Measurements from ENCODE around the gene SH3BGRL2. TPM values are rescaled to one million over a fixed set of nuclear protein-coding genes. Genes with fewer than 3 reads are reported as not detected.

SH3BGRL2 gene
- total RNA-seq, 3 donors from 2014 or later: 63.2 to 158 (median 127) TPM

- H3K4me3 ChIP-seq: no peak overlapping the region
- no peaks in the 10 kb centered on the region for H3K4me1 ChIP-seq (ENCODE audit: low read depth)
- intact Hi-C loops (cut with DNase I, micrococcal nuclease): loop anchor here in 1 of 2 donors (10.0 kb wide), 1 partner anchor 128 kb away; no protein-coding TSS in a partner anchor
- DNase-seq (no peak), ATAC-seq (no peak)
- no peaks in the 10 kb centered on the region for H3K36me3 ChIP-seq (ENCODE audit: low read depth)
- no peak for TF ChIP-seq CTCF (IDR thresholded peaks at IDR 0.05)
- no peaks in the 10 kb centered on the region for H3K9me3 ChIP-seq
Measured at GRCh38 chr6:79702691-79703090, 71.6 kb downstream of the SH3BGRL2 start.

- no peaks in the 10 kb centered on the region for H3K36me3 ChIP-seq (ENCODE audit: low read depth)
- H3K4me1 ChIP-seq (ENCODE audit: low read depth): no peaks in the 10 kb centered on the region
- H3K4me3 ChIP-seq: no peak overlapping the region
- intact Hi-C loops (cut with DNase I, micrococcal nuclease): loop anchor here in 1 of 2 donors (10.0 kb wide), 1 partner anchor 129 kb away; no protein-coding TSS in a partner anchor
- ATAC-seq: no peak
- no peak for DNase-seq
- TF ChIP-seq CTCF (IDR thresholded peaks at IDR 0.05): no peak
- H3K9me3 ChIP-seq: no peaks in the 10 kb centered on the region
Measured at GRCh38 chr6:79704200-79704599, 73.1 kb downstream of the SH3BGRL2 start.

- DNase-seq (no peak), ATAC-seq (no peak)
- H3K4me1 ChIP-seq (ENCODE audit: low read depth): no peaks in the 10 kb centered on the region
- intact Hi-C loops (cut with DNase I, micrococcal nuclease): loop anchor here in 1 of 2 donors (10.0 kb wide), 1 partner anchor 131 kb away; no protein-coding TSS in a partner anchor
- no peaks in the 10 kb centered on the region for H3K9me3 ChIP-seq
- H3K36me3 ChIP-seq (ENCODE audit: low read depth): no peaks in the 10 kb centered on the region
- no peak for TF ChIP-seq CTCF (IDR thresholded peaks at IDR 0.05)
- no peak overlapping the region for H3K4me3 ChIP-seq
Measured at GRCh38 chr6:79705456-79705995, 74.4 kb downstream of the SH3BGRL2 start.

- Histone ChIP-seq H3K4me3 (no peak overlapping the region), H3K4me1 (ENCODE audit: low read depth) (no peaks in the 10 kb centered on the region), H3K9me3 (no peaks in the 10 kb centered on the region), H3K36me3 (ENCODE audit: low read depth) (no peaks in the 10 kb centered on the region)
- no peak for ATAC-seq
- DNase-seq: no peak
- intact Hi-C loops (cut with DNase I, micrococcal nuclease): loop anchor here in 1 of 2 donors (10.0 kb wide), 1 partner anchor 132 kb away; no protein-coding TSS in a partner anchor
- no peak for TF ChIP-seq CTCF (IDR thresholded peaks at IDR 0.05)
Measured at GRCh38 chr6:79706527-79706926, 75.4 kb downstream of the SH3BGRL2 start.

GRCh38 chr6:79707621-79708020 lies 76.5 kb downstream of the SH3BGRL2 start:
- DNase-seq: no peak
- H3K4me3 ChIP-seq: no peak overlapping the region
- no peaks in the 10 kb centered on the region for H3K4me1 ChIP-seq (ENCODE audit: low read depth)
- ATAC-seq: no peak
- intact Hi-C loops (cut with DNase I, micrococcal nuclease): loop anchor here in 1 of 2 donors (10.0 kb wide), 1 partner anchor 133 kb away; no protein-coding TSS in a partner anchor
- TF ChIP-seq CTCF (IDR thresholded peaks at IDR 0.05): no peak
- H3K9me3 ChIP-seq: no peaks in the 10 kb centered on the region
- no peaks in the 10 kb centered on the region for H3K36me3 ChIP-seq (ENCODE audit: low read depth)
